HepG2 (cell line): ENCODE measurements around the gene DPP6.

Experiments
- FOXA3 ChIP-seq: IDR thresholded peaks from 2 replicates; pipeline ENCODE4 v1.6.1; 2016; ENCODE audit warnings: missing genetic modification reagents, missing compliant biosample characterization
- TF ChIP-seq, protein P1 (sequence below): sonication (generic); formaldehyde crosslinking; IDR thresholded peaks from 2 replicates; pipeline ENCODE4 v1.5.0; 2020; ENCODE audit warnings: mild to moderate bottlenecking, missing genetic modification reagents, moderate library complexity

- TF ChIP-seq, protein P1, sequence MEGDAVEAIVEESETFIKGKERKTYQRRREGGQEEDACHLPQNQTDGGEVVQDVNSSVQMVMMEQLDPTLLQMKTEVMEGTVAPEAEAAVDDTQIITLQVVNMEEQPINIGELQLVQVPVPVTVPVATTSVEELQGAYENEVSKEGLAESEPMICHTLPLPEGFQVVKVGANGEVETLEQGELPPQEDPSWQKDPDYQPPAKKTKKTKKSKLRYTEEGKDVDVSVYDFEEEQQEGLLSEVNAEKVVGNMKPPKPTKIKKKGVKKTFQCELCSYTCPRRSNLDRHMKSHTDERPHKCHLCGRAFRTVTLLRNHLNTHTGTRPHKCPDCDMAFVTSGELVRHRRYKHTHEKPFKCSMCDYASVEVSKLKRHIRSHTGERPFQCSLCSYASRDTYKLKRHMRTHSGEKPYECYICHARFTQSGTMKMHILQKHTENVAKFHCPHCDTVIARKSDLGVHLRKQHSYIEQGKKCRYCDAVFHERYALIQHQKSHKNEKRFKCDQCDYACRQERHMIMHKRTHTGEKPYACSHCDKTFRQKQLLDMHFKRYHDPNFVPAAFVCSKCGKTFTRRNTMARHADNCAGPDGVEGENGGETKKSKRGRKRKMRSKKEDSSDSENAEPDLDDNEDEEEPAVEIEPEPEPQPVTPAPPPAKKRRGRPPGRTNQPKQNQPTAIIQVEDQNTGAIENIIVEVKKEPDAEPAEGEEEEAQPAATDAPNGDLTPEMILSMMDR (CRISPR knock-in tag): no peak
- no peak for TF ChIP-seq FOXA3
Observed at GRCh38 chr7:154869436-154869835, 817.2 kb downstream of the DPP6 start.
